MM.1S (cell line): Measurements from ENCODE around the gene YOD1.

ENCODE experiments used
- DNase-seq: peaks from one replicate; pipeline ENCODE4 v3.0.0-alpha.2; 2015
- H2AFZ ChIP-seq: fragments of 300-600 bp; sonication (generic); 2 replicates; pipeline ENCODE4 v1.6.0; 2016; ENCODE audit warnings: antibody characterized with exemption, low read length
- H3F3A ChIP-seq: fragments of 300-600 bp; sonication (generic); 2 replicates; pipeline ENCODE4 v1.6.1; 2016; ENCODE audit warnings: mild to moderate bottlenecking, antibody characterized with exemption, low read length, moderate library complexity, mixed read lengths; ENCODE audit not compliant: insufficient read depth
- H3K27ac ChIP-seq: fragments of 300-600 bp; sonication (generic); 2 replicates; pipeline ENCODE4 v1.5.1; 2016; ENCODE audit warnings: mild to moderate bottlenecking, low read length
- H3K27me3 ChIP-seq: fragments of 300-600 bp; sonication (generic); replicated peaks from 2 replicates; pipeline ENCODE4 v1.6.0; 2016; ENCODE audit warnings: low read length; ENCODE audit not compliant: insufficient read depth
- H3K36me3 ChIP-seq: fragments of 300-600 bp; sonication (generic); replicated peaks from 2 replicates; pipeline ENCODE4 v1.6.1; 2016; ENCODE audit warnings: mild to moderate bottlenecking, low read length, mixed read lengths; ENCODE audit not compliant: insufficient read depth
- H3K4me1 ChIP-seq: fragments of 300-600 bp; sonication (generic); 2 replicates; pipeline ENCODE4 v1.6.1; 2016; ENCODE audit warnings: low read length, mixed read lengths
- H3K4me2 ChIP-seq: fragments of 300-600 bp; sonication (generic); 2 replicates; pipeline ENCODE4 v1.6.0; 2016; ENCODE audit warnings: low read depth, low read length
- H3K4me3 ChIP-seq: fragments of 300-600 bp; sonication (generic); 2 replicates; pipeline ENCODE4 v1.5.1; 2016; ENCODE audit warnings: low read length, mixed read lengths
- H3K79me2 ChIP-seq: fragments of 300-600 bp; sonication (generic); 2 replicates; pipeline ENCODE4 v1.6.1; 2016; ENCODE audit warnings: mixed run types, low read length, mixed read lengths
- H3K9ac ChIP-seq: fragments of 300-600 bp; sonication (generic); 2 replicates; pipeline ENCODE4 v1.6.1; 2016; ENCODE audit warnings: low read length, mixed read lengths
- H3K9me2 ChIP-seq: fragments of 300-600 bp; sonication (generic); replicated peaks from 2 replicates; pipeline ENCODE4 v1.6.1; 2016; ENCODE audit warnings: mild to moderate bottlenecking, low read length, mixed read lengths; ENCODE audit not compliant: insufficient read depth
- H3K9me3 ChIP-seq: fragments of 300-600 bp; sonication (generic); replicated peaks from 2 replicates; pipeline ENCODE4 v1.6.1; 2016; ENCODE audit warnings: mild to moderate bottlenecking, low read length, mixed read lengths; ENCODE audit not compliant: insufficient read depth
- H4K20me1 ChIP-seq: fragments of 300-600 bp; sonication (generic); 2 replicates; pipeline ENCODE4 v1.6.1; 2016; ENCODE audit warnings: mild to moderate bottlenecking, low read length, moderate library complexity, mixed read lengths; ENCODE audit not compliant: insufficient read depth
- CTCF ChIP-seq: fragments of 300-600 bp; sonication (generic); IDR thresholded peaks from 2 replicates; pipeline ENCODE4 v1.5.1; 2016; ENCODE audit warnings: antibody characterized with exemption, low read length, mixed read lengths
- EZH2 ChIP-seq: fragments of 300-600 bp; sonication (generic); optimal IDR thresholded peaks from 2 replicates; pipeline ENCODE3; 2017; ENCODE audit warnings: low read depth, mild to moderate bottlenecking, antibody characterized with exemption, low read length, mixed read lengths
- EZH2phosphoT487 ChIP-seq: fragments of 300-600 bp; sonication (generic); IDR thresholded peaks from 2 replicates; pipeline ENCODE4 v1.6.1; 2018; ENCODE audit warnings: antibody characterized with exemption, low read length

Gene YOD1

GRCh38 chr1:207040181-207040533, 10.9 kb downstream of the YOD1 start:
- no peak for TF ChIP-seq EZH2phosphoT487
- TF ChIP-seq EZH2, result no peak
- TF ChIP-seq CTCF, result no peak
- peaks cover 15% of the 10 kb centered on the region for H3K79me2 ChIP-seq
- H3F3A ChIP-seq, result no peaks in the 10 kb centered on the region
- H3K4me1 ChIP-seq, result no peaks in the 10 kb centered on the region
- DNase-seq, result no peak
- no peak overlapping the region for H3K27ac ChIP-seq
- H3K4me3 ChIP-seq, result no peak overlapping the region
- H3K9me3 ChIP-seq, result no peaks in the 10 kb centered on the region
- H2AFZ ChIP-seq, result no peak overlapping the region
- no peak overlapping the region for H3K4me2 ChIP-seq
- no peaks in the 10 kb centered on the region for H3K9me2 ChIP-seq
- 0 out of 2 replicates have a peak, but pooled peaks cover 3% of the 10 kb centered on the region for H4K20me1 ChIP-seq
- H3K9ac ChIP-seq, result no peak overlapping the region
- H3K27me3 ChIP-seq, result 0 out of 2 replicates have a peak, but pooled peaks cover 5% of the 10 kb centered on the region
- peaks cover under 1% of the 10 kb centered on the region; the same call in 1 of the 2 replicates for H3K36me3 ChIP-seq

- Histone ChIP-seq H3K27ac (no peak overlapping the region), H3K79me2 (peaks cover 10% of the 10 kb centered on the region), H3K4me3 (no peak overlapping the region), H3K27me3 (0 out of 2 replicates have a peak, but pooled peaks cover 5% of the 10 kb centered on the region), H2AFZ (no peak overlapping the region), H3F3A (no peaks in the 10 kb centered on the region), H3K9ac (no peak overlapping the region), H3K36me3 (no peaks in the 10 kb centered on the region), H3K4me1 (no peaks in the 10 kb centered on the region), H3K4me2 (no peak overlapping the region), H4K20me1 (0 out of 2 replicates have a peak, but pooled peaks cover 3% of the 10 kb centered on the region), H3K9me2 (no peaks in the 10 kb centered on the region), H3K9me3 (no peaks in the 10 kb centered on the region)
- TF ChIP-seq CTCF, result no peak
- no peak for TF ChIP-seq EZH2phosphoT487
- no peak for TF ChIP-seq EZH2
- no peak for DNase-seq
Observed at GRCh38 chr1:207039380-207040180, 11.4 kb downstream of the YOD1 start.

- Histone ChIP-seq H3K79me2 (no peaks in the 10 kb centered on the region), H4K20me1 (peaks cover under 1% of the 10 kb centered on the region; the same call in 1 of the 2 replicates), H3K4me2 (no peak overlapping the region), H3K36me3 (no peaks in the 10 kb centered on the region), H2AFZ (no peak overlapping the region), H3K27ac (no peak overlapping the region), H3K9ac (no peak overlapping the region), H3F3A (no peaks in the 10 kb centered on the region), H3K4me3 (no peak overlapping the region), H3K4me1 (no peaks in the 10 kb centered on the region), H3K9me3 (no peaks in the 10 kb centered on the region), H3K9me2 (no peaks in the 10 kb centered on the region), H3K27me3 (peaks cover 25% of the 10 kb centered on the region)
- no peak for TF ChIP-seq EZH2
- no peak for TF ChIP-seq EZH2phosphoT487
- no peak for TF ChIP-seq CTCF
- DNase-seq, result no peak
Observed at GRCh38 chr1:207036865-207037264, 14.1 kb downstream of the YOD1 start.
